ENCODE measurements around the gene SLC25A4.
"Not testable (repeated sequence)": the region's sequence is repeated elsewhere in the genome, so short reads cannot be mapped to it uniquely, and the experiment has no call there.

The SLC25A4 gene

GRCh38 chr4:185142912-185143600 lies at the start of gene SLC25A4:
SLC25A4 (plus strand) TSS chr4:185143266; CDS start chr4:185143373, 107 bp downstream.
- H3K27ac ChIP-seq: no peak within 1 kb of the TSS
- DNase-seq (ENCODE audit: low read depth, low spot score): no peak

GRCh38 chr4:185093603-185094002 lies 49.5 kb upstream of the SLC25A4 start:
- no peak for DNase-seq (ENCODE audit: low read depth, low spot score)
- H3K27ac ChIP-seq: no peak overlapping the region

- no peak for DNase-seq (ENCODE audit: low read depth, low spot score)
- H3K27ac ChIP-seq: no peak overlapping the region
Observed at GRCh38 chr4:185096032-185096653, 46.9 kb upstream of the SLC25A4 start.

- H3K27ac ChIP-seq: no peak overlapping the region
- DNase-seq (ENCODE audit: low read depth, low spot score): no peak
Observed at GRCh38 chr4:185098474-185098873, 44.6 kb upstream of the SLC25A4 start.

GRCh38 chr4:185099024-185099682 lies 43.9 kb upstream of the SLC25A4 start:
- H3K27ac ChIP-seq: no peak overlapping the region
- no peak for DNase-seq (ENCODE audit: low read depth, low spot score)

- no peak for DNase-seq (ENCODE audit: low read depth, low spot score)
- H3K27ac ChIP-seq: no peak overlapping the region
Observed at GRCh38 chr4:185099940-185100339, 43.1 kb upstream of the SLC25A4 start.

GRCh38 chr4:185100423-185100822 lies 42.6 kb upstream of the SLC25A4 start:
- no peak for DNase-seq (ENCODE audit: low read depth, low spot score)
- no peak overlapping the region for H3K27ac ChIP-seq

- DNase-seq (ENCODE audit: low read depth, low spot score): no peak
Observed at GRCh38 chr4:185101354-185101890, 41.6 kb upstream of the SLC25A4 start.

GRCh38 chr4:185104733-185105132 lies 38.3 kb upstream of the SLC25A4 start:
- H3K27ac ChIP-seq: no peak overlapping the region
- no peak for DNase-seq (ENCODE audit: low read depth, low spot score)

More at GRCh38 chr4:185101354-185101890, 41.6 kb upstream of the SLC25A4 start:
- no peak overlapping the region for H3K27ac ChIP-seq

GRCh38 chr4:185106353-185106752 lies 36.7 kb upstream of the SLC25A4 start:
- H3K27ac ChIP-seq: no peak overlapping the region
- no peak for DNase-seq (ENCODE audit: low read depth, low spot score)

- DNase-seq (ENCODE audit: low read depth, low spot score); H3K27ac ChIP-seq: not testable (repeated sequence)
Observed at GRCh38 chr4:185107574-185107973, 35.5 kb upstream of the SLC25A4 start.

GRCh38 chr4:185108185-185108584 lies 34.9 kb upstream of the SLC25A4 start:
- no peak for DNase-seq (ENCODE audit: low read depth, low spot score)
- H3K27ac ChIP-seq: no peak overlapping the region

GRCh38 chr4:185108669-185109068 lies 34.4 kb upstream of the SLC25A4 start:
- H3K27ac ChIP-seq: no peak overlapping the region

GRCh38 chr4:185109736-185110135 lies 33.3 kb upstream of the SLC25A4 start:
- DNase-seq (ENCODE audit: low read depth, low spot score): no peak
- no peak overlapping the region for H3K27ac ChIP-seq

More at GRCh38 chr4:185108669-185109068, 34.4 kb upstream of the SLC25A4 start:
- DNase-seq (ENCODE audit: low read depth, low spot score): no peak

- no peak overlapping the region for H3K27ac ChIP-seq
- no peak for DNase-seq (ENCODE audit: low read depth, low spot score)
Observed at GRCh38 chr4:185110375-185110823, 32.7 kb upstream of the SLC25A4 start.

GRCh38 chr4:185112104-185112503 lies 31.0 kb upstream of the SLC25A4 start:
- peak overlapping the region; percentile 17 for H3K27ac ChIP-seq
- DNase-seq (ENCODE audit: low read depth, low spot score): peak; percentile 91

GRCh38 chr4:185113340-185113739 lies 29.7 kb upstream of the SLC25A4 start:
- H3K27ac ChIP-seq: no peak overlapping the region
- DNase-seq (ENCODE audit: low read depth, low spot score): no peak

- no peak for DNase-seq (ENCODE audit: low read depth, low spot score)
- no peak overlapping the region for H3K27ac ChIP-seq
Observed at GRCh38 chr4:185115827-185116232, 27.2 kb upstream of the SLC25A4 start.

GRCh38 chr4:185117300-185117934 lies 25.6 kb upstream of the SLC25A4 start:
- DNase-seq (ENCODE audit: low read depth, low spot score): no peak
- H3K27ac ChIP-seq: no peak overlapping the region

- no peak overlapping the region for H3K27ac ChIP-seq
- DNase-seq (ENCODE audit: low read depth, low spot score): no peak
Observed at GRCh38 chr4:185118876-185119275, 24.2 kb upstream of the SLC25A4 start.
